WTC11 (cell line): ENCODE data around the gene PDGFRA. TPM values are rescaled to one million over a fixed set of nuclear protein-coding genes. Genes with fewer than 3 reads are reported as not detected.

ENCODE experiments used
- ATAC-seq: fragments of 200-7000 bp; cut with Tn5 transposase; 2 replicates; pipeline ENCODE4 v1.10.0; 2021; ENCODE audit warnings: mild to moderate bottlenecking, moderate library complexity
- CTCF ChIA-PET: fragments of 300-600 bp; sonication (Branson Sonifier 250); formaldehyde crosslinking; loops from one replicate; lab custom pipeline; 2021; ENCODE audit warnings: antibody characterized with exemption; lab: Charles Lee
- POLR2A ChIA-PET: fragments of 350-600 bp; sonication (Branson Sonifier 250); formaldehyde crosslinking; loops from one replicate; lab custom pipeline; 2021; ENCODE audit warnings: antibody characterized with exemption; lab: Charles Lee
- DNase-seq: peaks from one replicate; pipeline ENCODE4 v3.0.0; 2021; ENCODE audit warnings: low spot score
- H3K27ac Mint-ChIP-seq: 2 replicates; pipeline ENCODE4 v1.8.0; 2021; ENCODE audit warnings: mixed read lengths
- H3K27me3 Mint-ChIP-seq: 2 replicates; pipeline ENCODE4 v1.8.0; 2021; ENCODE audit warnings: low read depth, mild to moderate bottlenecking, moderate library complexity, mixed read lengths
- H3K36me3 Mint-ChIP-seq: 2 replicates; pipeline ENCODE4 v1.8.0; 2021; ENCODE audit warnings: mixed read lengths
- H3K4me1 Mint-ChIP-seq: 2 replicates; pipeline ENCODE4 v1.8.0; 2022; ENCODE audit warnings: mixed read lengths
- H3K4me3 Mint-ChIP-seq: 2 replicates; pipeline ENCODE4 v1.8.0; 2021; ENCODE audit warnings: mild to moderate bottlenecking, moderate library complexity, mixed read lengths
- H3K9me3 Mint-ChIP-seq: 2 replicates; pipeline ENCODE4 v1.8.0; 2021; ENCODE audit warnings: mixed read lengths
- AFF4 ChIP-seq: sonication (generic); formaldehyde crosslinking; IDR thresholded peaks from 2 replicates; pipeline ENCODE4 v1.8.1; 2023; ENCODE audit warnings: mild to moderate bottlenecking, missing genetic modification reagents, borderline replicate concordance
- CREB1 ChIP-seq: sonication (generic); formaldehyde crosslinking; IDR thresholded peaks from 2 replicates; pipeline ENCODE4 v1.8.0; 2023; ENCODE audit warnings: mild to moderate bottlenecking, missing genetic modification reagents
- E2F1 ChIP-seq: sonication (generic); formaldehyde crosslinking; IDR thresholded peaks from 2 replicates; pipeline ENCODE4 v1.8.0; 2022; ENCODE audit warnings: mild to moderate bottlenecking, missing genetic modification reagents
- FOXJ3 ChIP-seq: sonication (generic); formaldehyde crosslinking; IDR thresholded peaks from 2 replicates; pipeline ENCODE4 v1.9.0; 2021; ENCODE audit warnings: missing genetic modification reagents, mild to moderate bottlenecking, borderline replicate concordance
- HMGA2 ChIP-seq: fragments of 250-450 bp; sonication (Bioruptor Pico); IDR thresholded peaks from 2 replicates; pipeline ENCODE4 v1.4.0; 2021; ENCODE audit warnings: mild to moderate bottlenecking, moderate library complexity
- JAZF1 ChIP-seq: fragments of 250-450 bp; sonication (Bioruptor Pico); IDR thresholded peaks from 2 replicates; pipeline ENCODE4 v1.9.0; 2021; ENCODE audit warnings: moderate library complexity, mild to moderate bottlenecking, inconsistent platforms
- MXD4 ChIP-seq: fragments of 250-450 bp; sonication (Bioruptor Pico); IDR thresholded peaks from 2 replicates; pipeline ENCODE4 v1.8.0; 2021; ENCODE audit warnings: mild to moderate bottlenecking, moderate library complexity, borderline replicate concordance
- NR3C1 ChIP-seq: sonication (generic); formaldehyde crosslinking; conservative IDR thresholded peaks from 2 replicates; pipeline ENCODE4 v1.8.1; 2023; ENCODE audit warnings: low read depth, mild to moderate bottlenecking, missing genetic modification reagents
- RORB ChIP-seq: fragments of 250-450 bp; sonication (Bioruptor Pico); IDR thresholded peaks from 2 replicates; pipeline ENCODE4 v1.9.0; 2021; ENCODE audit warnings: mild to moderate bottlenecking
- SMAD3 ChIP-seq: sonication (generic); formaldehyde crosslinking; IDR thresholded peaks from 2 replicates; pipeline ENCODE4 v1.8.0; 2022; ENCODE audit warnings: missing genetic modification reagents, mild to moderate bottlenecking, borderline replicate concordance
- SMAD4 ChIP-seq: sonication (generic); formaldehyde crosslinking; IDR thresholded peaks from 2 replicates; pipeline ENCODE4 v1.8.0; 2022; ENCODE audit warnings: mild to moderate bottlenecking, missing genetic modification reagents
- TCF7 ChIP-seq: sonication (generic); formaldehyde crosslinking; IDR thresholded peaks from 2 replicates; pipeline ENCODE4 v1.8.0; 2022; ENCODE audit warnings: mild to moderate bottlenecking, low read depth, missing genetic modification reagents, moderate library complexity
- ZNF138 ChIP-seq: sonication (generic); formaldehyde crosslinking; conservative IDR thresholded peaks from 2 replicates; pipeline ENCODE4 v1.8.1; 2022; ENCODE audit warnings: mild to moderate bottlenecking, moderate library complexity, missing genetic modification reagents
- ZNF671 ChIP-seq: fragments of 250-450 bp; sonication (Bioruptor Pico); IDR thresholded peaks from 2 replicates; pipeline ENCODE4 v1.8.0; 2021; ENCODE audit warnings: mild to moderate bottlenecking
- total RNA-seq: library from RNA; stranded (reverse); gene quantifications from 3 replicates; pipeline ENCODE4 v1.2.3, GENCODE V29; 2021
- TF ChIP-seq, protein P1 (sequence below): fragments of 250-450 bp; sonication (Bioruptor Pico); IDR thresholded peaks from 2 replicates; pipeline ENCODE4 v1.9.0; 2021; ENCODE audit warnings: mild to moderate bottlenecking, borderline replicate concordance

PDGFRA gene
- total RNA-seq, 1 experiment from 2014 or later: 3.3 TPM

GRCh38 chr4:54185044-54185780 is 43.9 kb upstream of the PDGFRA start:
- ATAC-seq: peak; percentile 60
- H3K27me3 Mint-ChIP-seq: no peaks in the 10 kb centered on the region

DNA sequence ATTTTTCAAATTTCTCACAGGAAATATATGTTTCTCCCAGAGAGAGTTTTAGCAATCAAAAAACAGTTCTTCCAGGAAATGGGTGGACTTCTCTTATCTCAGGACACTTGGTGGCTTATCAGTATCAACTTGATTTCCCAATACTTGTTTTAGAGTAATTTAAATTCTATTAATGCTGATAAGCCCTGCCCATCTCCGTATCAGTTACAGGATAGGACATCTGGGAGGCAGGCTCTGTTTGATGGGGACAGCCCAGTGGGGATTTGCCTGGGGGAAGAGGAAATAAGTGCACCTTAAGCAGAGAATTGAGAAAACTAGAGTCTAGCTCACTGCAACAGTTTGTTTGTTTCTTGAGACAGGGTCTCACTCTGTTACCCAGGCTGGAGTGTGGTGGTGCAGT is 43.2 kb upstream of the PDGFRA start:
- no peaks in the 10 kb centered on the region for H3K4me1 Mint-ChIP-seq
- no peak for DNase-seq
- H3K4me3 Mint-ChIP-seq: no peak overlapping the region
- ATAC-seq: no peak
- H3K27me3 Mint-ChIP-seq: no peaks in the 10 kb centered on the region
- H3K27ac Mint-ChIP-seq: no peak overlapping the region
- ChIA-PET POLR2A (no interaction called here), CTCF (interaction anchor here (1.0 to 1.5 kb wide), 2 partner anchors 48 to 82 kb away, joined by 3 read pairs; no protein-coding TSS in a partner anchor)
- H3K36me3 Mint-ChIP-seq: no peaks in the 10 kb centered on the region
- no peaks in the 10 kb centered on the region for H3K9me3 Mint-ChIP-seq
- TF ChIP-seq AFF4 (CRISPR knock-in tag) (no peak), JAZF1 (CRISPR knock-in tag) (no peak), RORB (CRISPR knock-in tag) (no peak), ZNF138 (CRISPR knock-in tag) (no peak), SMAD4 (CRISPR knock-in tag) (no peak), SMAD3 (CRISPR knock-in tag) (no peak), FOXJ3 (no peak), TCF7 (CRISPR knock-in tag) (no peak), CREB1 (CRISPR knock-in tag) (no peak)

More at GRCh38 chr4:54185044-54185780, 43.9 kb upstream of the PDGFRA start:
- ChIA-PET CTCF (interaction anchor here (1.0 to 1.5 kb wide), 2 partner anchors 49 to 82 kb away, joined by 3 read pairs; no protein-coding TSS in a partner anchor), POLR2A (no interaction called here)
- TF ChIP-seq NR3C1 (CRISPR knock-in tag) (no peak), ZNF671 (CRISPR knock-in tag) (no peak), AFF4 (CRISPR knock-in tag) (no peak), MXD4 (CRISPR knock-in tag) (no peak), HMGA2 (CRISPR knock-in tag) (no peak), ZNF138 (CRISPR knock-in tag) (no peak), E2F1 (CRISPR knock-in tag) (no peak)
- TF ChIP-seq, protein P1, sequence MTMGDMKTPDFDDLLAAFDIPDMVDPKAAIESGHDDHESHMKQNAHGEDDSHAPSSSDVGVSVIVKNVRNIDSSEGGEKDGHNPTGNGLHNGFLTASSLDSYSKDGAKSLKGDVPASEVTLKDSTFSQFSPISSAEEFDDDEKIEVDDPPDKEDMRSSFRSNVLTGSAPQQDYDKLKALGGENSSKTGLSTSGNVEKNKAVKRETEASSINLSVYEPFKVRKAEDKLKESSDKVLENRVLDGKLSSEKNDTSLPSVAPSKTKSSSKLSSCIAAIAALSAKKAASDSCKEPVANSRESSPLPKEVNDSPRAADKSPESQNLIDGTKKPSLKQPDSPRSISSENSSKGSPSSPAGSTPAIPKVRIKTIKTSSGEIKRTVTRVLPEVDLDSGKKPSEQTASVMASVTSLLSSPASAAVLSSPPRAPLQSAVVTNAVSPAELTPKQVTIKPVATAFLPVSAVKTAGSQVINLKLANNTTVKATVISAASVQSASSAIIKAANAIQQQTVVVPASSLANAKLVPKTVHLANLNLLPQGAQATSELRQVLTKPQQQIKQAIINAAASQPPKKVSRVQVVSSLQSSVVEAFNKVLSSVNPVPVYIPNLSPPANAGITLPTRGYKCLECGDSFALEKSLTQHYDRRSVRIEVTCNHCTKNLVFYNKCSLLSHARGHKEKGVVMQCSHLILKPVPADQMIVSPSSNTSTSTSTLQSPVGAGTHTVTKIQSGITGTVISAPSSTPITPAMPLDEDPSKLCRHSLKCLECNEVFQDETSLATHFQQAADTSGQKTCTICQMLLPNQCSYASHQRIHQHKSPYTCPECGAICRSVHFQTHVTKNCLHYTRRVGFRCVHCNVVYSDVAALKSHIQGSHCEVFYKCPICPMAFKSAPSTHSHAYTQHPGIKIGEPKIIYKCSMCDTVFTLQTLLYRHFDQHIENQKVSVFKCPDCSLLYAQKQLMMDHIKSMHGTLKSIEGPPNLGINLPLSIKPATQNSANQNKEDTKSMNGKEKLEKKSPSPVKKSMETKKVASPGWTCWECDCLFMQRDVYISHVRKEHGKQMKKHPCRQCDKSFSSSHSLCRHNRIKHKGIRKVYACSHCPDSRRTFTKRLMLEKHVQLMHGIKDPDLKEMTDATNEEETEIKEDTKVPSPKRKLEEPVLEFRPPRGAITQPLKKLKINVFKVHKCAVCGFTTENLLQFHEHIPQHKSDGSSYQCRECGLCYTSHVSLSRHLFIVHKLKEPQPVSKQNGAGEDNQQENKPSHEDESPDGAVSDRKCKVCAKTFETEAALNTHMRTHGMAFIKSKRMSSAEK: no peak
- no peak for DNase-seq
- no peak overlapping the region for H3K27ac Mint-ChIP-seq
- no peaks in the 10 kb centered on the region for H3K36me3 Mint-ChIP-seq
- H3K9me3 Mint-ChIP-seq: no peaks in the 10 kb centered on the region
- no peaks in the 10 kb centered on the region for H3K4me1 Mint-ChIP-seq
- no peak overlapping the region for H3K4me3 Mint-ChIP-seq
